Measurements from ENCODE around the gene P2RY1.

GRCh38 chr3:152827313-152827712 is 7.6 kb upstream of the P2RY1 start:
- TF ChIP-seq POLR2A (IDR thresholded peaks at IDR 0.05) (no peak), CTCF (IDR thresholded peaks at IDR 0.05) (no peak), POLR2AphosphoS5 (IDR thresholded peaks at IDR 0.05) (no peak)
